ENCODE data around the gene SH3RF1. TPM values are rescaled to one million over a fixed set of nuclear protein-coding genes. Genes with fewer than 3 reads are reported as not detected.
"Not testable (repeated sequence)": the region's sequence is repeated elsewhere in the genome, so short reads cannot be mapped to it uniquely, and the experiment has no call there.

Gene SH3RF1
- polyA plus RNA-seq, 12 donors: 14.2 to 22.3 (median 16.5) TPM; not detected in 1

GRCh38 chr4:169231647-169232262 is 39.0 kb downstream of the SH3RF1 start:
- DNase-seq: no peak

DNA sequence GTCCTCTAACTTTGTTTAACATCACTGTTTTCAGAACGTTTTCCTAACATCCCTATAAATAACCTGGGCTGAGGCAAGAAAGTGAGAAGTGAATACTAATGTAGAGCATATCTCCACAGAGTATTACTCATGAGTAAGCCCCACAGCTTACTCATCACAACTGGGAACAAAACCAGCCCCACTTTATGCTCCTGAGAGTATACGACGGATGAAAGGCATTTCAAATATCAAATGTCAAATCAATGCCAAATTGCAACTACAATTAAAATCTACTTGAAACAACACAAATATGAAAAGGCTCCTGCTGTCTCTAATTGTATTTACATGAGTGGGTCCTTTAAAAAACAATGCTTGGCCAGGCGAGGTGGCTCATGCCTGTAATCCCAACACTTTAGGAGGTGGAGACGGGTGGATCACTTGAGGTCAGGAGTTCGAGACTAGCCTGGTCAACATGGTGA is 41.2 kb downstream of the SH3RF1 start:
- no peak for DNase-seq

- DNase-seq: no peak
These were observed 42.7 kb downstream of the SH3RF1 start for GRCh38 chr4:169228076-169228475.

GRCh38 chr4:169226565-169226964 is 44.2 kb downstream of the SH3RF1 start:
- no peak for DNase-seq

DNA sequence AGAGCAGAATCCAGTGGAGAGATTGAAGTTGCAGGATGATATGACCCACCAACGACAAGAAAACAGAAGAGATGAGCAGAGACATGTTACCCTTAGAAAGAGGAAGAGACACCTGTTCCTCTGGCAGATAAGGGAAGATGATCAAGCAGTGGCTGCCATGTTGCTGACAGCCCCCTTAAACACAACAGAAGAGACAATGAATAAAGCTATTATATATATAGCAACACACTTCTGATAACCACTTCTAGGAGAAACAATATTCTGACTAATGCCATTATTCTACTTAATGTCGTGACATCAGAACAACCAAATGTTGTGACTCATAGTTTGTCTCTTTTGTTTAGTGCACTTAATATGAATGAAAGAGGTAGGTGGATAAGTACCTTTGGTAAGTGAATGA is 44.9 kb downstream of the SH3RF1 start:
- no peak for DNase-seq

DNA sequence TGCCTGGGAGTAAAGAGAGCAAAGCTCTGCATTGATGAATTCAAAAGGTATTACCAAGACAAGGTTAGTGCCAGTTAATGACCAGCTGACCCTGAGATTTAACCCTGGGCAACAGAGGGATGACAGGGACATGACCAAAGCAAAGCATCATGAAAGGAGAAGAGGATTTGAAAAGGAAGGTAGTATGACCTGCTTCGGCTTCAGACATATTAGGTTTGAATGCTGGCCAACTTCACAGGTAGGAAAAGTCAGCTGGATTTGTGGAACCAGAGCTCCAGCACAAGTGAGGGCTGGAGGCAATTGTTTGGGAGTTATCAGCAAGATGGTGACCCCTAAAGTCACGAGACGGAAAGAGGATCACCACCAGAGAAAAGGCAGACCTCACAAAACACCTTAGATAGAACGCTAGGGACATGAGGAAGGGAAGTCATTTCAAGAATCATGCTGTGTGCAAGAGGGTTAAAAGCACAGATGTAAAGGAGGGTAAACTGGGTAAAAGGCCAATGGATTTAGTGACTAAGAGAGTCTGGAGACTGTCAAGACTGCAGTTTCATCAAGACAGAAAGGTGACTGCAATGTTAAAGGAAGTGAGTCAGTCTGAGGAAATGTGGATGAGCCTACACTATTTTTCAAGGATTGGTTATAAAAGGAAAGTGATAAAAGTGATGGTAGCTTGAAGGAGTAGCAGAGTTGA is 45.6 kb downstream of the SH3RF1 start:
- DNase-seq: no peak

DNA sequence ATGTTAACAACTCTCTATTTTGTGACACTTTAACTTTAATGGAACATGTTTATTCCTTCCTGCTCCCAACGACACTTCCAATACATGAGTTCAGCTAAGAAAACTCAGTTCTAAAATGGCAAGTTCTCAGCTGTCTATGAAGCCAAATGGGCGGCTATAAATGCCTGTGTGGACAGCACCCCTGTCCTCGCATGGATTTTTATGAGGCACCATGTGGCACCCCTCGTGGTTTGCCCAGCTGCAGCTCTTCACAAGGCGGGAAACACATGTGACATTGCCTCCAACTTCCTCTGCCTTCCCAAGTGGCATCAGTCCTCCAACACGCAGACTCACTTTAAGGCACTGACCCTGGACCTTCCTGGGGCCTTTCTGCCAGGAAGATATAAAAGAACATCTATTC is 48.0 kb downstream of the SH3RF1 start:
- no peak for DNase-seq

DNA sequence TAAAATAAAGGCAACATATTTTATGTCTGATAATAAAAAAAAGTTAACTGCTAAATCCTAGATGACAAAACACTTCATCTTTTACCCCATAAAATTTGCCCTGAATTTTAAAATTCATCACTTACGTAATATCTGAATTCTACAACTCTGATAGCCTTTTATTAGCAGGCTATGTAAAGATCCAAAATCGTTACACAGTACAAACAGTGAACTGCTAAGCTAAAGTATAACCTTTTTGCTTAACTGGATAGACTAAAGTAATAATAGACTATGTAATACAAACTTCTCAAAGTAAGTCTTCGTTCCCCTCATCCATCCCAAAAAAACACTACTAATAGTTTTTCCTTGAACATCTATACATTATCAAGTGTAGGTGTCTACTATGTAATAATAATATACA is 49.1 kb downstream of the SH3RF1 start:
- DNase-seq: no peak

DNA sequence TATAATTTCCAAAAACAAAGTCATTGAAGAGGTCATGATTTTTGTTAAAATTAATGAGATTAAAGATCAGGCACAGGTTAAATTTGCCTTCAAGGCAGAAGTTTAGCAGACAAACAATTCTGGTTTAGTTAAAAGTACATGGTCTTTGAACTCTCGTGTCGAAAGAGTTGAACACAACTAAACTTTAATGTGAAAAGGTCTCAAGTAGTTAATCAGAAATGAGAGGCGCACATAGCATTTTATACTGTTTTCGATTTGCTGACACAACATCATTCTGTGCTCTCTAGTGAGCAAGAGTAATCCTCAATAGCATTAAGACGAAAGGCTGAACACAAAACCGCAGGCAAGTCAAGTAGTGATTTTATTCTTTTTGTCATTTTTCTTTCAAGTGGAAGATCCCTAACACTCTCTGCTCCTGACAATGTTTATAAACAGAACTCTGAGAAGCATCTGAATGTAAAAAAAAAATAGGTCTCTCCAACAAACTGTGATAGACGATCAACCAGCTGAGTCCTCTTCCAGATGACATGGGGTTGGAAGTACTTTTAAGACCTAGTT is 49.8 kb downstream of the SH3RF1 start:
- DNase-seq: no peak

- DNase-seq: no peak
These were observed 50.3 kb downstream of the SH3RF1 start for GRCh38 chr4:169220447-169220846.

DNA sequence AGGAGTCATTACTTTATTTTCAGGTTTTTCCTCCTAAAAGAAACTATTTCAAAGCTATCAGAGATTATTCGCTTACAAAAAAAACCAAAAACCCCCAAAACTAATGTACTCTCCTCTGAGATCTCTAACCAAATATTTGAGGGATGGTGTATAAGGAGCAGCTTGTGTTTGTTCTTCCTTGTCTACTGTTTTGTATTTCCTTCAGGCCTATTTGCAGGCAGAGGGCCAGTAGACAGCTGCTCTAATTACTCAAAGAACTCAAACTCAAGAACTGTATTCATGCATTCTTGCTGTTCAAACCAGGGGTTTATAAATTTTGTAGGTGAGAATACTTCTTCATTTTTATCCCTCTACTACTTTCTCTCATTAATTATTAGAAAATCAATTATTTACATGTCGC is 51.3 kb downstream of the SH3RF1 start:
- peak; percentile 43 for DNase-seq

GRCh38 chr4:169215656-169216055 is 55.1 kb downstream of the SH3RF1 start:
- DNase-seq: no peak

DNA sequence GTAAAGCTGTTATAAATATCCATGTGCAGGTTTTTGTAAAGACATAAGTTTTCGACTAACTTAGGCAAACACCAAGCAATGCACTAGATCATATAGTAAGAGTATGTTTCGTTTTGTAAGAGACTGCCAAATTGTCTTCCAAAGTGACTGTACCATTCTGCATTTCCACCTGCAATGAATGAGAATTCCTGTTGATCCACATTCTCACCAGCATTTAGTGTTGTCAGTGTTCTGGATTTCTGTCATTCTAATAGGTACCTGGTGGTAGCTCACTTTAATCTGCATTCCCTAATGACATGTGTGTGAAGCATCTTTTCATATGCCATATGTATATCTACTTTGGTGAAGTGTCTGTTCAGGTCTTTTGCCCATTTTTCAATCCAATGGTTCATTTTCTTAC is 57.8 kb downstream of the SH3RF1 start:
- DNase-seq: no peak

DNA sequence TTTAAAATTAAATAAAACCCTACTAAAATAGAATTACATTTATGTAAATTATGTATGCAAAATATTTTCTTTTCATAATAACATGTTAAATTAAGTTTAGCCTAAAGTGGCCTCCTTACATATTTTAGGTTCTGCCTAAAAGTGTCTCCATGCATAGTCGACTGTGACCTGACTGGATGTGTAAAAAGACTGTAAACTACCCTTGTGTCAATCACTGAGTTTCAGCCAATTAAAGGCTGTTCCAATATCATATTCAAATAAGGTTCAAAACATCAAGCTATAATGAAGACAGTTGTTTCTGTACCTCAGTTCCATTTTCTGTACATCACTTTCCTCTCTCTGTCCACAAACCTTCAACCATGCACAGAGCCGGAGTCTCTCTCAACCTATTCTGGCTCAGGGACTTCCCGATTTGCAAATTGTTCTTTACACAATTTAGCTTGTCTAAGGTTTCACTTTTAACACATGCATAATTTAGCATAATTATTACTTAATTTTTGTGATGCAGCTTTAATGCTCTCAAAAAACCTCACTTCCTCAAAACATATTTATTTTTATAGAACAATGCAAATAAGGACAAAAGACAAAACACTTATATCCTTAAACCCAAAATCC is 60.1 kb downstream of the SH3RF1 start:
- DNase-seq: no peak

DNA sequence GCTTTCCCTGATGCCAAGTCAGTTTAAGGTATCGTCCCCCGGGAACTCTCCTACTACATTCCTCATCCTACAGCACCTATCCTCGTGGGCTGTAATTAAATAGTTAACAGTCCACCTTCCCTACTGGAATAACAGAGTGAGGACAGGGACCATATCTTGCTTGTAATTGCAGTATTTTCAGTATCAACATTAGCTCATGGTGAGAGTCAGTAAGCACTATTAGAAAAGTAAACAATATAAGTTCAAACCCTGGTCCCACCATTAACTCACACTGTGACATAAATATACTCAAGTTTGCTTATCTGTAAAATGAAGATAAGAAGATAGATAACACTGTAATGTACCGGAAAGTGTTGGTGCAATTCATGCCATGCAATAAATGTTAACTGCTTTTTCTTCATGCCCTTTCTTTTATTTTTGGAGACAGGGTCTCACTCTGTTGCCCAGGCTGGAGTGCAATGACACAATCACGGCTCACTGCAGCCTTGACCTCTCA is 61.3 kb downstream of the SH3RF1 start:
- DNase-seq: no peak

DNA sequence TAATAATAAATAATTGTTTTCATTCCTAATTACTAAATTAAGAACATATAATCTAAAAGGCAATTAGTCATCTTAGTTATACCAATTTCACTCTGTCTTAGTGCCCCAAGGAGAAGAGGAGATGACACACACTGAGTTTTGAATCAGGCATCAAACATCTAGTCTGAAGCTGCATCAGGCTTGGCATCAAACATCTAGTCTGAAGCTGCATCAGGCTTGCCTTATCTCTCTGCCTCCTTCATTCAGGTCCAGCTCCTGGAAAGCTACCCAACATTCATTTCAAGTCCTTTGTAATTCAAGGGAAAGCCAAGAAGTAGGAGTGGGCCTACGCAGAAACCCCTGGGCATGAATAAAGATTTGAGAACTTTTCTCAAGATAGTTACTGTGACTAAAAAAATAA is 62.2 kb downstream of the SH3RF1 start:
- DNase-seq: no peak

DNA sequence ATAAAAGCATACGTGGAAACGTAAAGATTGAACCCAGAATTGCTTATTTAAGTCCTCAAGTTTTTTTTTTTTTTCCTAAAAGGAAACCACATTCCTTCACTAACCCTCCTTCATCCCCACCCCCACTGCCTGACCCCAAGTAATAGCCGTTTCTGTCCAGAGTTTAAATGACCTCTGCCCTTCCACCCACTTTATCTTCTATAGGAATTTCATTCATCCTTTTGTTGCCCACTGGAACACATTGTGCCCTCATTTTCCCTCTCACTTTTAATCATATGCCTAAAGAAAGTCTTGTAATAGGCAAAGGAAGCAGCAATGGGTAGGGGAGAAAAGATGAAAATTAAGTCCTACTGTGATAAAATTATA is 62.7 kb downstream of the SH3RF1 start:
- no peak for DNase-seq

GRCh38 chr4:169207436-169208089 is 63.2 kb downstream of the SH3RF1 start:
- DNase-seq: no peak

DNA sequence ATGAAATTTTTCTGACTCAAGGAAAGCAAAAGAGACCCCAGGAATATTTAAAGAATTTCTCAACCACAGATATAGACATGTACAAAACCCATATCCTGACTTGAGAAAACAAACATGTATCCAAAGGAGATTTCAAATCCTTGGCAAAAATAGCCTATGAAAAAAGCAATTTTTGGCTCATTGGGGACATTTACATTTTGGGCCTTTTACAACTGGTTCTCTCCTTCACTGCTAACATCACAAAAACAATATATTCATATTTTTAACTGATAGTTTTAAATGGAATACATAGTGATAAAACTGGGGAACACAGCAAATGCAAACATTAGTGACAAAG is 65.0 kb downstream of the SH3RF1 start:
- DNase-seq: no peak

DNA sequence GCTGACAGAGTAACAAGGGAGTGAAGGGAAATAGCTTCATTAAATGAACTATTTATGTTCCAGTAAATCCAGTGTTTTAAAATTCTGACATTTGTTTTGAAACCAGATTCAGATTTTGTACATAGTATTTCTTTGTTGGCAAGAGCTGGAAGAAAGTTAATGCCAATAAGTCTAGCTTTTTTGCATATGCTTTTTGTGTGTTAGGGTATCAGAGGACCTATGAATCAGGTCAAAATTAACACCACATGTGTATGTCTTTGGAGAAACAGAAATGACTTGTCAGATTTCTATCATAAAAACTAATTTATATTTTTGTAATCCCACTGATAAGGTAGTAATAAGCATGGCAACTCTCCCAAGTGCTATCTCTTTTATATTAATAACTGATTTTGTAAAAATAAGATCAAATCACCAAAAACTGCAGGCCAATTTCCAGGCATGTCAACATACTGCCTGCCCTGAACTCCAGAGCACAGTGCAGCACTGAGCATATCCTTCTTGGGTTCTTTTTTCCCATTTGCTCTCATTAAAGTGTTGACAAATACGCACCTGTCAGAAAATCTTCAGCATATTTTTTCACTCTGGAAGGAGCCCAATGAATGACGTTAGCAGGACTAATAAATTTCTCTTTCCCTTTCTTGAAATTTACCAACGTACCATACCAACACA is 65.5 kb downstream of the SH3RF1 start:
- no peak for DNase-seq

DNA sequence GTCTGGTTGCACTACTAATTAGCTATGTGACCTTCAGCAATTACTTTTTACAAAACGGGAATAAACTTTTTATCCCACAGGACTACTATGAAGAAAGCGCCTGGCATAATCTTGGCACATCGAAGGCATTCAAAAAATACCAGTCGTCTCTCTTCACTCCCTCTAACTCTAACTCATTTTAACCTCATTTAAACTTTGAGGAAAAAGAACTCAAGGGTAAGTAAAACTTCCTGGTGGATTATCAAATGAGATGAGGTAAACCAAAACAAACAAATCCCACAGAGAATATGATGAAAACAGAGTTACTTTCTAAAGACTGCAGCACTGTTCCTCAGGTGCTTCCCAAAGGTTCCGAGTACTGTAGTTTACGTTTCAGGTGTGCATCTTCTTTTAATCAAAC is 66.9 kb downstream of the SH3RF1 start:
- DNase-seq: no peak

GRCh38 chr4:169203278-169203677 is 67.5 kb downstream of the SH3RF1 start:
- not testable (repeated sequence) for DNase-seq
